GM18873 (cell line): ENCODE measurements around the gene TMEM187.

ENCODE experiments used
- ATAC-seq: cut with Tn5 transposase; IDR thresholded peaks from one replicate; pipeline ENCODE4 v1.9.1; 2021; ENCODE audit warnings: mild to moderate bottlenecking, moderate library complexity, moderate number of reproducible peaks; ENCODE audit not compliant: unreplicated experiment, low FRiP score

TMEM187 gene

GRCh38 chrX:153953342-153953830 lies 19.2 kb upstream of the TMEM187 start:
- no peak for ATAC-seq

DNA sequence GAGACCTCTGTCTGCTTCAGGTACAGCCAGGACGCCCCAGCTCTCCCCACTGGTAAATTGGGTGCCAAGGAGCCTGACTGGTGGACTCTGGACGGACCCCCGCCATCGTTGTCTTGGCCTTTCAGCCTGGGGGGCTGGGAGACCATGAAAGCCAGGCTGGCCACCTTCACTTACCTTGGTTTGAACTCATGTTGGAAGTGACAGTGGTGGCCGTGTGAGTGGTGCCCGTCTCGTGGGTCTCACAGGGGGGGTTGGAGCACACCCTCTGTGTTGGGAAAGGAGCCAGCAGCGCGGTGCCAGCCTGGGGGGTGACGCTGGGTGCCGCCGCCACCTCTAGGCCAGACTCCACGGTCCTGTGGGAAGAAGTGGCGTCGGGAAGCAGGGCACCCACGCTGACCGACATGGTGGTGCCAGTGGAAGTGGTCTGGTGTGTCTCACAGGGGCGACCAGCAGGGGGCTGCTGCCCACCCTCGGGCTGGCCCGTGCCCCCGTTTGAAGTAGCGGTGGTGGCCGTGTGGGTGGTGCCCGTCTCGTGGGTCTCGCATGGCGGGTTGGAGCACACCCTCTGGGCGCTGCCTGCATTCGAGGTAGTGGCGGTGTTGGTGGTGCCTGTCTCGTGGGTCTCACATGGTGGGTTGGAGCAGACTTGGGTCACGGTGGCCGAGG lies 18.5 kb upstream of the TMEM187 start:
- no peak for ATAC-seq

GRCh38 chrX:153954558-153955227 lies 17.9 kb upstream of the TMEM187 start:
- no peak for ATAC-seq

- ATAC-seq = no peak
These were observed 17.3 kb upstream of the TMEM187 start for GRCh38 chrX:153955228-153955732.

GRCh38 chrX:153956044-153956907 lies 16.3 kb upstream of the TMEM187 start:
- no peak for ATAC-seq

- ATAC-seq = no peak
These were observed 15.3 kb upstream of the TMEM187 start for GRCh38 chrX:153957224-153957623.

GRCh38 chrX:153958605-153959004 lies 13.9 kb upstream of the TMEM187 start:
- no peak for ATAC-seq

DNA sequence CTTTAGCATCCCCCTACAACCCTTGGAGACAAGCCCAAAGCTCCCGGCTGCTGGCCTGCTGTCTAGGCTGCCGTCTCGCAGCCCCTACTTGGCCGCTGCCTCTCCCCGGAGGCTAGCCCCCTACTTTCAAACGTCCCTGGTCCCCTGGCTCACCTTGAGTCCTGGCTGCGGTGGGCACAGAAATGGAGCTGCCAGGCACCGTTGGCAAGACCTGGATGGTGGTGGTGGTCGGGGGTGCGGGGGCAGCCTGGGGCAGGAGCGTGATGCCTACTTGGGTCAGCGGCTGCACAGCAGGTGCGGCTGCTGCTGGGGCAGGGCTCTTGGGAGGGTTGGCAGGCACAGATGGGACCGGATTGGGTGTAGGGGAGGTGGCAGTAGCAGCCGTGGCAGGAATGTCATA lies 12.9 kb upstream of the TMEM187 start:
- ATAC-seq = no peak

- no peak for ATAC-seq
These were observed 12.5 kb upstream of the TMEM187 start for GRCh38 chrX:153960077-153960476.

DNA sequence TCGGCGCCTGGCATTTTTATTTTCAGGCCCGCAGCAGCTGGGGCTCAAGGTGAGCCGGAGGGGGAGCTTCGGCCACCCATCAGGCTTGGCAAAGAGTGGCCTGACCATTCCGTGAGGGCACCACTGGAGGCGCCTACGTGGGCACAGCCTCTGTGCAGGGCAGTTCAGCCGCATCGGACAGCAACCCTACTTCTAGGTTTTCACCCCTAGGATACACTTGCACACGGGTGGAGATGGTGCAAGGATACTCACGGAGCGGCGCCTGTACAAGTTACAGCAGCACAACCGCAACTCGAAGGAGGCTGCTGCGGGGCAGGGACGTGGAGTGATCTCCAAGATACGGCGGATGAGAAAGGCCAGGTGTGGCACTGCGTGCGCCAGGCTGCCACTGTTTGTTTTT lies 11.8 kb upstream of the TMEM187 start:
- ATAC-seq = no peak

GRCh38 chrX:153961292-153961691 lies 11.3 kb upstream of the TMEM187 start:
- ATAC-seq = no peak

DNA sequence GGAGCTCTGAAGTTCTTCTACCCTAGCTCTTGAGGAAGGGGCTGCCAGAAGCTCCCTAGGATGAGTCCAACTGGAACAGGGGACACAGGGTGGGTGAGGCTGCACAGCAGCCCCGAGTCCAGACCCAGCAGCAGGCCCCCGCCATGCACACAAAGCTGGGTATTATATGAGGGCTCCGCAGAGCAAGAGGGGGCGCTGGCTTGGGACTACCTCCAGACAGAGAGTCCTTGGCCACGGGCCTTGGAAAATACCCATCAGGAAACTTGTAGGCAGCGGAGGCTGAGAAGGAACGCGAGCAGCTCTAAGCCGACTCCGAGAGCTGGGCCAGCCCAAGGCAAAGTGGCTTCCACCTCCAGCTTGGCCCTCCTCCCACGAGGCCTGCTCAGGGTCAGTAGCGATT lies 9.0 kb upstream of the TMEM187 start:
- ATAC-seq = no peak

DNA sequence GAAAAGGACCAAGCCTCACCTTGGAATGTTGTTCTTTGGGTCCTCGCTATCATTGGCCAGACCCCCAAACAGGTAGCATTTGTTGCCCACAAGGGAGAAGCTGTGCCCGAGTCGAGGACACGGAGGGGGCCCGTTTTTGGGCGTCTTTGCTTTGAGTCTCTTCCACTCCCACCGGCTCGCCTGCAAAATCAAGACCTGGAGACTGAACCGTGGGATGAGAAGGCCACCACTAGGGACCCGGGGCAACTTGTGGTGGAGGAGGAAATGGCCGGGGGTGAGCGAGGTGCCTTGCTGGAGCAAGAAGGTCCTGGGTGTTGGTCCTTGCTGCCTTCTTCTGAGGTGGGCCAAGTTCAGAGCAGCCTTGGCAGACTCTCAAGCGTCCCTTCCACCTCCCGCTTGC lies 8.4 kb upstream of the TMEM187 start:
- ATAC-seq = no peak

- no peak for ATAC-seq
These were observed 7.1 kb upstream of the TMEM187 start for GRCh38 chrX:153965406-153965805.

- ATAC-seq = no peak
These were observed 6.3 kb upstream of the TMEM187 start for GRCh38 chrX:153966283-153966688.

DNA sequence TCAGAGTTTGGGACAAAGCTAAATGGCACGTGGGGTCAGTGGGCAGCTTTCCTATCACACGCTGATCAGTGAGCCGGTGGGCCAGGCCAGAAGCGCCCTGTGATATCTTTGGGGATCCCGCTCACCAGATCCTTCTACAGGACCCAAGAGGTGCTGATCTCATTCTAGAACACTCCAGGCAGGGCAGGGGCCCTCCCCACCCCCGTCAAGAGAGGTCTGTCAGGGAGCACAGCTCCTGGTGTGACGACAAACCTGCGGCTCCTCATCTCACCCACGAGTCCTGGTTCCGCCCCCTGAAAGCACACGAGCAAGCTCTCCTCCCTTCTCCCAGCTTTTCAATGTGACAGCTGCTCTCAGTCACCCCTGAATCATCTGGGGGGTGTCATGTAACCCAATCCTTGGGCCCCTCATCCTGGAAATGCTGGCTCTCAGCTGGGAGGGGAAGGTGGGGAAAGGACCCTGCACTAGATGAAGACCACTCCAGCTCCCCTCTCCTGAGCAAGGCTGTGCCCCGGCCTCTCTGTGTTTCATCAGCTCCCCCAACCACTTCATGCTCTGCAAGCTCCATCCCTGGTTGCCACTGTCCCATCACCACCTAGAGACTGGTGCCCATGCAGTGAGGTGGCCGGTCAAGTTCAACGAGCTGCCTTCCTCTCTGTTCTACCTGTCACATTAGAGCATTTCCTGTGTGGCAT lies 5.6 kb upstream of the TMEM187 start:
- ATAC-seq = no peak

- no peak for ATAC-seq
These were observed 4.9 kb upstream of the TMEM187 start for GRCh38 chrX:153967536-153968224.

DNA sequence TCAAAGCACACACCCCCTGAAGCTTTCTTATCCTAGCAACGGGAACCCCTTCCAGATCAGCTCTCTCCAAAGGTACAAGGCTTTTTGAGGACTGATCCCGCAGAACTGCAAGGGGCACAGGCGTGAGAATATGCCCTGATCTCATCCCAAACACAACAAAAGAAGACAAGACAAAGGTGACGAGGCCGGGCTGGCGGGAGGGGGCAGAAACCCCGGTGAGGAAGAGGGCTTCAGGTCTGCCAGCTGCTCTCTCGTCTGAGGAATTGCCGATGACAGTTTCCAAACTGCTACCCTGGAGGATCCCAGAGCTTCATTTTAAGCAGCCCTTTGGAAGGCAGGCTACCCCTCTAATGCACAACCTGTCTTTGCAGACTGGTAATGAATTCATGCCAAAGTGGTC lies 4.3 kb upstream of the TMEM187 start:
- no peak for ATAC-seq

- no peak for ATAC-seq
These were observed 3.8 kb upstream of the TMEM187 start for GRCh38 chrX:153968754-153969124.
